HG03135 (cell line): Measurements from ENCODE around the gene LCN6.
"Not testable (repeated sequence)": the region's sequence is repeated elsewhere in the genome, so short reads cannot be mapped to it uniquely, and the experiment has no call there.

Source experiments
- ATAC-seq: cut with Tn5 transposase; IDR thresholded peaks from one replicate; pipeline ENCODE4 v1.9.1; 2021; ENCODE audit warnings: mild to moderate bottlenecking, moderate library complexity; ENCODE audit not compliant: unreplicated experiment

The LCN6 gene

GRCh38 chr9:136712690-136713544, 35.4 kb downstream of the LCN6 start:
- ATAC-seq = no peak

- no peak for ATAC-seq
These were observed 36.3 kb downstream of the LCN6 start, which contains the start of gene DIPK1B for GRCh38 chr9:136711751-136712689. DIPK1B (plus strand) TSS chr9:136712572; CDS start chr9:136712666, 94 bp downstream.

- not testable (repeated sequence) for ATAC-seq
These were observed 37.1 kb downstream of the LCN6 start for GRCh38 chr9:136711219-136711648.

- ATAC-seq = no peak
These were observed 37.8 kb downstream of the LCN6 start for GRCh38 chr9:136710543-136710942.

GRCh38 chr9:136709454-136710109, 38.7 kb downstream of the LCN6 start:
- no peak for ATAC-seq

GRCh38 chr9:136707849-136708517, 40.3 kb downstream of the LCN6 start:
- ATAC-seq = no peak

GRCh38 chr9:136707011-136707410, 41.3 kb downstream of the LCN6 start:
- ATAC-seq = no peak

- ATAC-seq = no peak
These were observed 42.8 kb downstream of the LCN6 start for GRCh38 chr9:136705564-136705963.

GRCh38 chr9:136704741-136705140, 43.6 kb downstream of the LCN6 start:
- ATAC-seq = not testable (repeated sequence)

- no peak for ATAC-seq
These were observed 45.0 kb downstream of the LCN6 start for GRCh38 chr9:136703276-136703860.

GRCh38 chr9:136701668-136702053, 46.7 kb downstream of the LCN6 start:
- ATAC-seq = no peak

- ATAC-seq = no peak
These were observed 47.2 kb downstream of the LCN6 start for GRCh38 chr9:136700959-136701667.

- ATAC-seq = no peak
These were observed 48.0 kb downstream of the LCN6 start for GRCh38 chr9:136700304-136700703.

GRCh38 chr9:136698635-136699246, 49.6 kb downstream of the LCN6 start:
- no peak for ATAC-seq

GRCh38 chr9:136697821-136698526, 50.4 kb downstream of the LCN6 start:
- ATAC-seq = no peak

GRCh38 chr9:136697146-136697820, 51.0 kb downstream of the LCN6 start:
- no peak for ATAC-seq

GRCh38 chr9:136696502-136696901, 51.8 kb downstream of the LCN6 start:
- ATAC-seq = no peak

- no peak for ATAC-seq
These were observed 52.4 kb downstream of the LCN6 start for GRCh38 chr9:136695955-136696354.
